ENCODE measurements around the gene DOCK6. TPM values are rescaled to one million over a fixed set of nuclear protein-coding genes. Genes with fewer than 3 reads are reported as not detected.

Gene DOCK6
- total RNA-seq, 1 experiment from 2014 or later, result 82.4 TPM

DNA sequence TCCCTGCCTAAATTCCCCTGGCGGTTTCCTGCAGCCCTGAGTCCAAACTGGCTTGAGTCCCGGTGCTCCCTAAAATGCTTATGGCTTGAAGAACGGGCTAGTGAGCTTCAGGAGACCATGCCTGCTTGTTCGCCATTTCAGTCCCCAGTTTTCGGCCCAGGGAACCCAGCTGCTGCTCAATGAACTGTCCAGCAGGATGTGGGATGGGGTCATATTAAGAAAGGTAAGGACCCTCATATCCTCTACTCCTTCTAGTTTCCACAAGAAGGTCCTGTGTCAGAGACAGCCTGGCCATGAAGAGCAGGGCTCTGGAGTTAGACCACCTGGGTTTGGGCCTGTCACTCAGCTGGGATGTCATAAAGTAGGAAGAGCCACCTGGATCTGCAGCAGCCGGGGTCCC is 89.7 kb downstream of the DOCK6 start (continued):
- TF ChIP-seq REST (IDR thresholded peaks at IDR 0.05; ENCODE audit: low read depth), result no peak
- TF ChIP-seq SIN3A (IDR thresholded peaks at IDR 0.05; ENCODE audit: low read depth), result no peak
- no peak for TF ChIP-seq JUND (IDR thresholded peaks at IDR 0.05)
- TF ChIP-seq ZFX (IDR thresholded peaks at IDR 0.05), result no peak

- Histone ChIP-seq H3K4me2 (ENCODE audit: low read length) (no peak overlapping the region), H3K9me3 (ENCODE audit: control insufficient read depth in 1 of 2, insufficient read depth in 1 of 2, low read depth in 1 of 2, low read length in 2 of 2) (no peaks in the 10 kb centered on the region), H3K79me2 (ENCODE audit: insufficient read depth, low read length) (no peaks in the 10 kb centered on the region), H3K9ac (ENCODE audit: low read length) (no peak overlapping the region), H3K27ac (ENCODE audit: low read depth, low read length) (no peak overlapping the region), H2AFZ (ENCODE audit: low read depth, low read length, poor library complexity, severe bottlenecking) (no peak overlapping the region), H3K9me2 (ENCODE audit: insufficient read depth) (no peaks in the 10 kb centered on the region), H3K4me3 (replicated peaks in 1 of 2; ENCODE audit: low read depth in 1 of 2, low read length in 2 of 2) (no peak overlapping the region), H4K20me1 (ENCODE audit: insufficient read depth) (no peaks in the 10 kb centered on the region), H3K4me1 (ENCODE audit: control insufficient read depth in 1 of 2, insufficient read depth in 2 of 2, low read length in 2 of 2) (peaks cover 0 to 16% of the 10 kb centered on the region in 2 experiments; a peak in 1 of 4 replicates), H3K27me3 (ENCODE audit: insufficient read depth, low read length) (no peaks in the 10 kb centered on the region), H3K36me3 (ENCODE audit: control insufficient read depth in 1 of 2, insufficient read depth in 2 of 2, low read length in 2 of 2) (peaks cover 2 to 14% of the 10 kb centered on the region in 2 experiments; a peak in 2 of 4 replicates)
- ATAC-seq, result no peak
- no TSS peak for BruUV-seq (replicated peaks)
- intact Hi-C loops (cut with micrococcal nuclease), result no loop called here
- TF ChIP-seq, protein P1, sequence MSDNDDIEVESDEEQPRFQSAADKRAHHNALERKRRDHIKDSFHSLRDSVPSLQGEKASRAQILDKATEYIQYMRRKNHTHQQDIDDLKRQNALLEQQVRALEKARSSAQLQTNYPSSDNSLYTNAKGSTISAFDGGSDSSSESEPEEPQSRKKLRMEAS (IDR thresholded peaks at IDR 0.05), result no peak
- no peak for TF ChIP-seq REST (IDR thresholded peaks at IDR 0.05; ENCODE audit: low read depth)
- TF ChIP-seq EZH2 (IDR thresholded peaks at IDR 0.05), result no peak
- TF ChIP-seq JUND (IDR thresholded peaks at IDR 0.05), result no peak
- no peak for TF ChIP-seq SIN3A (IDR thresholded peaks at IDR 0.05; ENCODE audit: low read depth)
- no peak for TF ChIP-seq RAD21 (IDR thresholded peaks at IDR 0.05; ENCODE audit: low read depth)
- no peak for TF ChIP-seq FOSL1 (IDR thresholded peaks at IDR 0.05; ENCODE audit: low read depth)
- no peak for TF ChIP-seq POLR2AphosphoS5 (IDR thresholded peaks at IDR 0.05; ENCODE audit: low read depth, low read length)
- TF ChIP-seq ZFX (IDR thresholded peaks at IDR 0.05), result no peak
- TF ChIP-seq ZBTB33 (IDR thresholded peaks at IDR 0.05; ENCODE audit: extremely low read depth, insufficient replicate concordance, low read length), result no peak
- TF ChIP-seq TCF7L2 (IDR thresholded peaks at IDR 0.05; ENCODE audit: borderline replicate concordance, extremely low read depth, insufficient read depth, insufficient read length), result no peak
- no peak for TF ChIP-seq SRF (IDR thresholded peaks at IDR 0.05; ENCODE audit: low read depth)
- POLR2A ChIA-PET, result interaction anchor here (1.3 to 1.4 kb wide), 2 partner anchors 9 to 14 kb away, joined by 3 to 5 read pairs; no protein-coding TSS in a partner anchor
- CTCF ChIA-PET, result no interaction called here
- RAD21 ChIA-PET (ENCODE audit: low non-redundant PET in 1 of 2, low total read pairs in 2 of 2, uncharacterized antibody in 2 of 2, unreplicated experiment in 2 of 2), result no interaction called here
- DNase-seq (ENCODE audit: low read depth, low spot score), result no peak
Observed at GRCh38 chr19:11171144-11171543, 91.2 kb downstream of the DOCK6 start.
